GM13976 (cell line): ENCODE data around the gene ZNF343.

Experiments used
- DNase-seq: peaks from one replicate; pipeline ENCODE4 v3.0.0; 2012; ENCODE audit warnings: low spot score
- CTCF ChIP-seq: IDR thresholded peaks from 2 replicates; pipeline ENCODE4 v1.5.1; 2012; ENCODE audit warnings: borderline replicate concordance, mild to moderate bottlenecking; ENCODE audit not compliant: insufficient read depth; ENCODE audit errors: extremely low read depth, missing control alignments, control extremely low read depth
- in situ Hi-C: fragments of 300-500 bp; cut with MboI; formaldehyde crosslinking; loops from one replicate; pipeline ENCODE4 v1.12.0; 2022; ENCODE audit warnings: low sequenced_read_pairs, mixed read lengths, inconsistent platforms; ENCODE audit not compliant: unreplicated experiment

ZNF343 gene

GRCh38 chr20:2473516-2473915, 35.2 kb downstream of the ZNF343 start:
- DNase-seq = no peak
- no peak for TF ChIP-seq CTCF
- in situ Hi-C loops = loop anchor here (25.0 kb wide), 1 partner anchor 261 kb away; no protein-coding TSS in a partner anchor

GRCh38 chr20:2470423-2471193, 38.1 kb downstream of the ZNF343 start, which contains the start of gene SNRPB:
Gene SNRPB (minus strand): TSS chr20:2470789. CDS start chr20:2470690, 99 bp downstream.
- TF ChIP-seq CTCF = no peak
- in situ Hi-C loops = loop anchor here (25.0 kb wide), 1 partner anchor 258 kb away; no protein-coding TSS in a partner anchor

GRCh38 chr20:2469991-2470422, 38.7 kb downstream of the ZNF343 start:
- peak; percentile 77 for DNase-seq
- TF ChIP-seq CTCF = no peak
- in situ Hi-C loops = loop anchor here (25.0 kb wide), 1 partner anchor 258 kb away; no protein-coding TSS in a partner anchor

More at GRCh38 chr20:2470423-2471193, 38.1 kb downstream of the ZNF343 start, which contains the start of gene SNRPB:
- DNase-seq = peak; percentile 97

GRCh38 chr20:2468581-2469407, 39.9 kb downstream of the ZNF343 start:
- no peak for TF ChIP-seq CTCF
- in situ Hi-C loops = loop anchor here (25.0 kb wide), 1 partner anchor 256 kb away; no protein-coding TSS in a partner anchor
- DNase-seq = no peak

GRCh38 chr20:2467412-2467811, 41.3 kb downstream of the ZNF343 start:
- no peak for TF ChIP-seq CTCF
- in situ Hi-C loops = loop anchor here (25.0 kb wide), 1 partner anchor 255 kb away; no protein-coding TSS in a partner anchor
- no peak for DNase-seq

GRCh38 chr20:2465100-2465499, 43.6 kb downstream of the ZNF343 start:
- DNase-seq = no peak
- in situ Hi-C loops = loop anchor here (25.0 kb wide), 1 partner anchor 253 kb away; no protein-coding TSS in a partner anchor
- no peak for TF ChIP-seq CTCF
